Measurements from ENCODE around the gene BCKDHA.
A peak's percentile ranks its signal among the peaks of the same experiment; 100 is the strongest.
"Not testable (repeated sequence)": the region's sequence is repeated elsewhere in the genome, so short reads cannot be mapped to it uniquely, and the experiment has no call there.

BCKDHA gene

GRCh38 chr19:41456342-41456918 lies 58.8 kb downstream of the BCKDHA start:
- DNase-seq (ENCODE audit: extremely low read depth, low read depth) = peak; percentile 10
- TF ChIP-seq CTCF (IDR thresholded peaks at IDR 0.05; ENCODE audit: low read depth, low read length, missing control alignments) = no peak
- H3K4me3 ChIP-seq (replicated peaks; ENCODE audit: low read depth, low read length) = no peak overlapping the region

GRCh38 chr19:41457241-41457640 lies 59.6 kb downstream of the BCKDHA start:
- TF ChIP-seq CTCF (IDR thresholded peaks at IDR 0.05; ENCODE audit: low read depth, low read length, missing control alignments) = no peak
- DNase-seq (ENCODE audit: extremely low read depth, low read depth) = no peak
- no peak overlapping the region for H3K4me3 ChIP-seq (replicated peaks; ENCODE audit: low read depth, low read length)

- DNase-seq (ENCODE audit: extremely low read depth, low read depth) = no peak
- no peak overlapping the region for H3K4me3 ChIP-seq (replicated peaks; ENCODE audit: low read depth, low read length)
- no peak for TF ChIP-seq CTCF (IDR thresholded peaks at IDR 0.05; ENCODE audit: low read depth, low read length, missing control alignments)
Observed at GRCh38 chr19:41462497-41462896, 64.9 kb downstream of the BCKDHA start.

GRCh38 chr19:41463257-41464256 lies 65.9 kb downstream of the BCKDHA start:
- DNase-seq (ENCODE audit: extremely low read depth, low read depth); H3K4me3 ChIP-seq (replicated peaks; ENCODE audit: low read depth, low read length): not testable (repeated sequence)
